ENCODE results near the gene HMGCS1. TPM values are rescaled to one million over a fixed set of nuclear protein-coding genes. Genes with fewer than 3 reads are reported as not detected.
A peak's percentile ranks its signal among the peaks of the same experiment; 100 is the strongest.

HMGCS1 gene
- total and polyA plus RNA-seq, 9 of the 15 experiments (the other 6 are each of a cell fraction or from before 2014, with no cell fraction given) = 43.7 to 337 (median 111) TPM

GRCh38 chr5:43320846-43321245 is 7.6 kb upstream of the HMGCS1 start (continued):
- TF ChIP-seq NCOA4 (IDR thresholded peaks at IDR 0.05; ENCODE audit: partially characterized antibody) (peak; percentile 54), ZFP1 (CRISPR knock-in tag; IDR thresholded peaks at IDR 0.05) (no peak), TBL1XR1 (IDR thresholded peaks at IDR 0.05; ENCODE audit: low read length in 2 of 2) (no peak), NCOR1 (IDR thresholded peaks at IDR 0.05) (peak; percentile 90), PKNOX1 (IDR thresholded peaks at IDR 0.05) (peak; percentile 89), NFRKB (IDR thresholded peaks at IDR 0.05; ENCODE audit: low read depth) (peak; percentile 40; the same call in 1 of the 2 replicates), SIX5 (IDR thresholded peaks at IDR 0.05; ENCODE audit: borderline replicate concordance in 1 of 2, insufficient read depth in 1 of 2, low read depth in 1 of 2, low read length in 2 of 2) (no peak), SMARCE1 (IDR thresholded peaks at IDR 0.05) (peak; percentile 63; the same call in 1 of the 2 replicates), SRSF1 (IDR thresholded peaks at IDR 0.05; ENCODE audit: low read depth, low read length) (no peak), DNMT1 (IDR thresholded peaks at IDR 0.05) (peak; percentile 67; the same call in 1 of the 2 replicates), ZNF57 (CRISPR knock-in tag; IDR thresholded peaks at IDR 0.05) (no peak), BRD9 (IDR thresholded peaks at IDR 0.05; ENCODE audit: low read depth, partially characterized antibody) (peak; percentile 68)
- TF ChIP-seq, protein P1, sequence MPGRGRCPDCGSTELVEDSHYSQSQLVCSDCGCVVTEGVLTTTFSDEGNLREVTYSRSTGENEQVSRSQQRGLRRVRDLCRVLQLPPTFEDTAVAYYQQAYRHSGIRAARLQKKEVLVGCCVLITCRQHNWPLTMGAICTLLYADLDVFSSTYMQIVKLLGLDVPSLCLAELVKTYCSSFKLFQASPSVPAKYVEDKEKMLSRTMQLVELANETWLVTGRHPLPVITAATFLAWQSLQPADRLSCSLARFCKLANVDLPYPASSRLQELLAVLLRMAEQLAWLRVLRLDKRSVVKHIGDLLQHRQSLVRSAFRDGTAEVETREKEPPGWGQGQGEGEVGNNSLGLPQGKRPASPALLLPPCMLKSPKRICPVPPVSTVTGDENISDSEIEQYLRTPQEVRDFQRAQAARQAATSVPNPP (IDR thresholded peaks at IDR 0.05; ENCODE audit: borderline replicate concordance, insufficient read depth, insufficient read length) = no peak
- TF ChIP-seq, protein P2, sequence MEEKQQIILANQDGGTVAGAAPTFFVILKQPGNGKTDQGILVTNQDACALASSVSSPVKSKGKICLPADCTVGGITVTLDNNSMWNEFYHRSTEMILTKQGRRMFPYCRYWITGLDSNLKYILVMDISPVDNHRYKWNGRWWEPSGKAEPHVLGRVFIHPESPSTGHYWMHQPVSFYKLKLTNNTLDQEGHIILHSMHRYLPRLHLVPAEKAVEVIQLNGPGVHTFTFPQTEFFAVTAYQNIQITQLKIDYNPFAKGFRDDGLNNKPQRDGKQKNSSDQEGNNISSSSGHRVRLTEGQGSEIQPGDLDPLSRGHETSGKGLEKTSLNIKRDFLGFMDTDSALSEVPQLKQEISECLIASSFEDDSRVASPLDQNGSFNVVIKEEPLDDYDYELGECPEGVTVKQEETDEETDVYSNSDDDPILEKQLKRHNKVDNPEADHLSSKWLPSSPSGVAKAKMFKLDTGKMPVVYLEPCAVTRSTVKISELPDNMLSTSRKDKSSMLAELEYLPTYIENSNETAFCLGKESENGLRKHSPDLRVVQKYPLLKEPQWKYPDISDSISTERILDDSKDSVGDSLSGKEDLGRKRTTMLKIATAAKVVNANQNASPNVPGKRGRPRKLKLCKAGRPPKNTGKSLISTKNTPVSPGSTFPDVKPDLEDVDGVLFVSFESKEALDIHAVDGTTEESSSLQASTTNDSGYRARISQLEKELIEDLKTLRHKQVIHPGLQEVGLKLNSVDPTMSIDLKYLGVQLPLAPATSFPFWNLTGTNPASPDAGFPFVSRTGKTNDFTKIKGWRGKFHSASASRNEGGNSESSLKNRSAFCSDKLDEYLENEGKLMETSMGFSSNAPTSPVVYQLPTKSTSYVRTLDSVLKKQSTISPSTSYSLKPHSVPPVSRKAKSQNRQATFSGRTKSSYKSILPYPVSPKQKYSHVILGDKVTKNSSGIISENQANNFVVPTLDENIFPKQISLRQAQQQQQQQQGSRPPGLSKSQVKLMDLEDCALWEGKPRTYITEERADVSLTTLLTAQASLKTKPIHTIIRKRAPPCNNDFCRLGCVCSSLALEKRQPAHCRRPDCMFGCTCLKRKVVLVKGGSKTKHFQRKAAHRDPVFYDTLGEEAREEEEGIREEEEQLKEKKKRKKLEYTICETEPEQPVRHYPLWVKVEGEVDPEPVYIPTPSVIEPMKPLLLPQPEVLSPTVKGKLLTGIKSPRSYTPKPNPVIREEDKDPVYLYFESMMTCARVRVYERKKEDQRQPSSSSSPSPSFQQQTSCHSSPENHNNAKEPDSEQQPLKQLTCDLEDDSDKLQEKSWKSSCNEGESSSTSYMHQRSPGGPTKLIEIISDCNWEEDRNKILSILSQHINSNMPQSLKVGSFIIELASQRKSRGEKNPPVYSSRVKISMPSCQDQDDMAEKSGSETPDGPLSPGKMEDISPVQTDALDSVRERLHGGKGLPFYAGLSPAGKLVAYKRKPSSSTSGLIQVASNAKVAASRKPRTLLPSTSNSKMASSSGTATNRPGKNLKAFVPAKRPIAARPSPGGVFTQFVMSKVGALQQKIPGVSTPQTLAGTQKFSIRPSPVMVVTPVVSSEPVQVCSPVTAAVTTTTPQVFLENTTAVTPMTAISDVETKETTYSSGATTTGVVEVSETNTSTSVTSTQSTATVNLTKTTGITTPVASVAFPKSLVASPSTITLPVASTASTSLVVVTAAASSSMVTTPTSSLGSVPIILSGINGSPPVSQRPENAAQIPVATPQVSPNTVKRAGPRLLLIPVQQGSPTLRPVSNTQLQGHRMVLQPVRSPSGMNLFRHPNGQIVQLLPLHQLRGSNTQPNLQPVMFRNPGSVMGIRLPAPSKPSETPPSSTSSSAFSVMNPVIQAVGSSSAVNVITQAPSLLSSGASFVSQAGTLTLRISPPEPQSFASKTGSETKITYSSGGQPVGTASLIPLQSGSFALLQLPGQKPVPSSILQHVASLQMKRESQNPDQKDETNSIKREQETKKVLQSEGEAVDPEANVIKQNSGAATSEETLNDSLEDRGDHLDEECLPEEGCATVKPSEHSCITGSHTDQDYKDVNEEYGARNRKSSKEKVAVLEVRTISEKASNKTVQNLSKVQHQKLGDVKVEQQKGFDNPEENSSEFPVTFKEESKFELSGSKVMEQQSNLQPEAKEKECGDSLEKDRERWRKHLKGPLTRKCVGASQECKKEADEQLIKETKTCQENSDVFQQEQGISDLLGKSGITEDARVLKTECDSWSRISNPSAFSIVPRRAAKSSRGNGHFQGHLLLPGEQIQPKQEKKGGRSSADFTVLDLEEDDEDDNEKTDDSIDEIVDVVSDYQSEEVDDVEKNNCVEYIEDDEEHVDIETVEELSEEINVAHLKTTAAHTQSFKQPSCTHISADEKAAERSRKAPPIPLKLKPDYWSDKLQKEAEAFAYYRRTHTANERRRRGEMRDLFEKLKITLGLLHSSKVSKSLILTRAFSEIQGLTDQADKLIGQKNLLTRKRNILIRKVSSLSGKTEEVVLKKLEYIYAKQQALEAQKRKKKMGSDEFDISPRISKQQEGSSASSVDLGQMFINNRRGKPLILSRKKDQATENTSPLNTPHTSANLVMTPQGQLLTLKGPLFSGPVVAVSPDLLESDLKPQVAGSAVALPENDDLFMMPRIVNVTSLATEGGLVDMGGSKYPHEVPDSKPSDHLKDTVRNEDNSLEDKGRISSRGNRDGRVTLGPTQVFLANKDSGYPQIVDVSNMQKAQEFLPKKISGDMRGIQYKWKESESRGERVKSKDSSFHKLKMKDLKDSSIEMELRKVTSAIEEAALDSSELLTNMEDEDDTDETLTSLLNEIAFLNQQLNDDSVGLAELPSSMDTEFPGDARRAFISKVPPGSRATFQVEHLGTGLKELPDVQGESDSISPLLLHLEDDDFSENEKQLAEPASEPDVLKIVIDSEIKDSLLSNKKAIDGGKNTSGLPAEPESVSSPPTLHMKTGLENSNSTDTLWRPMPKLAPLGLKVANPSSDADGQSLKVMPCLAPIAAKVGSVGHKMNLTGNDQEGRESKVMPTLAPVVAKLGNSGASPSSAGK (IDR thresholded peaks at IDR 0.05) = peak; percentile 18; the same call in 1 of the 2 replicates
